Subcutaneous adipose tissue (tissue), 4 donors: ENCODE data around the gene PTPRJ. TPM values are rescaled to one million over a fixed set of nuclear protein-coding genes. Genes with fewer than 3 reads are reported as not detected.

Experiments
- CTCF ChIP-seq: fragments of 450-650 bp; IDR thresholded peaks from one replicate; pipeline ENCODE4 v1.5.1; 2016; ENCODE audit warnings: low read depth, mild to moderate bottlenecking, control low read depth, antibody characterized with exemption, moderate library complexity
- total RNA-seq, 4 donors: library from RNA; depleted of rRNA; stranded (reverse); fragments of >200 nt; gene quantifications; one replicate each; pipeline ENCODE4 v1.1.0, GENCODE V29; 2016

Gene PTPRJ
- total RNA-seq, 4 donors from 2014 or later: 5.1 to 28.7 (median 9.4) TPM

- TF ChIP-seq CTCF: no peak
Observed at GRCh38 chr11:47994417-47994816, 14.1 kb downstream of the PTPRJ start.

GRCh38 chr11:47995360-47995769 lies 15.0 kb downstream of the PTPRJ start:
- TF ChIP-seq CTCF: no peak

- no peak for TF ChIP-seq CTCF
Observed at GRCh38 chr11:47997063-47998053, 17.0 kb downstream of the PTPRJ start.

- no peak for TF ChIP-seq CTCF
Observed at GRCh38 chr11:47998345-47998732, 18.0 kb downstream of the PTPRJ start.

- TF ChIP-seq CTCF: no peak
Observed at GRCh38 chr11:47998733-47999359, 18.5 kb downstream of the PTPRJ start.

GRCh38 chr11:48000432-48000831 lies 20.1 kb downstream of the PTPRJ start:
- no peak for TF ChIP-seq CTCF

- TF ChIP-seq CTCF: no peak
Observed at GRCh38 chr11:48001438-48002021, 21.2 kb downstream of the PTPRJ start.
